ENCODE results near the gene POU2F3.
A peak's percentile ranks its signal among the peaks of the same experiment; 100 is the strongest.

Gene POU2F3

GRCh38 chr11:120223793-120224192 lies 16.1 kb upstream of the POU2F3 start:
- no peak for DNase-seq
- in situ Hi-C loops (cut with MboI; ENCODE audit: low pct_unique_long_range_greater_than_20kb, low sequenced_read_pairs) = loop anchor here (10.0 kb wide), 1 partner anchor 49 kb away; no protein-coding TSS in a partner anchor

GRCh38 chr11:120224361-120224760 lies 15.6 kb upstream of the POU2F3 start:
- in situ Hi-C loops (cut with MboI; ENCODE audit: low pct_unique_long_range_greater_than_20kb, low sequenced_read_pairs) = loop anchor here (10.0 kb wide), 1 partner anchor 50 kb away; no protein-coding TSS in a partner anchor
- no peak for DNase-seq

GRCh38 chr11:120224972-120225909 lies 14.7 kb upstream of the POU2F3 start:
- peak; percentile 95 for DNase-seq
- in situ Hi-C loops (cut with MboI; ENCODE audit: low pct_unique_long_range_greater_than_20kb, low sequenced_read_pairs) = loop anchor here (10.0 kb wide), 1 partner anchor 50 kb away; no protein-coding TSS in a partner anchor

DNA sequence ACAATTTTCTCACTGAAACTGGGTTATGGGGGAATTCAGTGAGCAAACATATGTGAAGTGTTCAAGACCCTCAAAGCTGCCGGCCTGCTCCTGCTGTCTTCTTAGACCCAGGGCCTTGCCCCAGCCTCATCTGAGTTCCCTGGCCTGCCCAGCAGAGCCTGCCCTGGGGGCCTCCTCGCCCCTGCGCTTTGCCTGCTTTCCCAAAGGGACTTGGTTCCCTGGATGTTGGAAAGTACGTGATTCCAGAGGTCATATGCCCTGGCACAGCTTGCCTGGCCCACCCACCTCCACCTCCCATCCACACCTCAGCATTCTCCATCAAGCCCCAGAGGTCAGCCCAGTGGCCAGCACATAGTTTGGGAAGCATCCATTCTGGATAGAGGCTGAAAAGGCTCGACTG lies 13.7 kb upstream of the POU2F3 start:
- in situ Hi-C loops (cut with MboI; ENCODE audit: low pct_unique_long_range_greater_than_20kb, low sequenced_read_pairs) = loop anchor here (10.0 kb wide), 1 partner anchor 51 kb away; no protein-coding TSS in a partner anchor
- DNase-seq = no peak

GRCh38 chr11:120226714-120227113 lies 13.2 kb upstream of the POU2F3 start:
- in situ Hi-C loops (cut with MboI; ENCODE audit: low pct_unique_long_range_greater_than_20kb, low sequenced_read_pairs) = loop anchor here (10.0 kb wide), 1 partner anchor 52 kb away; no protein-coding TSS in a partner anchor
- no peak for DNase-seq

- DNase-seq = no peak
- in situ Hi-C loops (cut with MboI; ENCODE audit: low pct_unique_long_range_greater_than_20kb, low sequenced_read_pairs) = loop anchor here (10.0 kb wide), 1 partner anchor 53 kb away; no protein-coding TSS in a partner anchor
Observed at GRCh38 chr11:120227228-120227852, 12.6 kb upstream of the POU2F3 start.

- in situ Hi-C loops (cut with MboI; ENCODE audit: low pct_unique_long_range_greater_than_20kb, low sequenced_read_pairs) = loop anchor here (10.0 kb wide), 1 partner anchor 54 kb away; no protein-coding TSS in a partner anchor
- no peak for DNase-seq
Observed at GRCh38 chr11:120228794-120229384, 11.1 kb upstream of the POU2F3 start.

- DNase-seq = peak; percentile 67
- in situ Hi-C loops (cut with MboI; ENCODE audit: low pct_unique_long_range_greater_than_20kb, low sequenced_read_pairs) = loop anchor here (10.0 kb wide), 1 partner anchor 55 kb away; no protein-coding TSS in a partner anchor
Observed at GRCh38 chr11:120229451-120230424, 10.2 kb upstream of the POU2F3 start.

GRCh38 chr11:120230433-120231071 lies 9.4 kb upstream of the POU2F3 start:
- in situ Hi-C loops (cut with MboI; ENCODE audit: low pct_unique_long_range_greater_than_20kb, low sequenced_read_pairs) = no loop called here

GRCh38 chr11:120231963-120232362 lies 8.0 kb upstream of the POU2F3 start:
- in situ Hi-C loops (cut with MboI; ENCODE audit: low pct_unique_long_range_greater_than_20kb, low sequenced_read_pairs) = no loop called here
- DNase-seq = no peak

More at GRCh38 chr11:120230433-120231071, 9.4 kb upstream of the POU2F3 start:
- DNase-seq = no peak

- in situ Hi-C loops (cut with MboI; ENCODE audit: low pct_unique_long_range_greater_than_20kb, low sequenced_read_pairs) = no loop called here
- DNase-seq = no peak
Observed at GRCh38 chr11:120233207-120233803, 6.6 kb upstream of the POU2F3 start.

DNA sequence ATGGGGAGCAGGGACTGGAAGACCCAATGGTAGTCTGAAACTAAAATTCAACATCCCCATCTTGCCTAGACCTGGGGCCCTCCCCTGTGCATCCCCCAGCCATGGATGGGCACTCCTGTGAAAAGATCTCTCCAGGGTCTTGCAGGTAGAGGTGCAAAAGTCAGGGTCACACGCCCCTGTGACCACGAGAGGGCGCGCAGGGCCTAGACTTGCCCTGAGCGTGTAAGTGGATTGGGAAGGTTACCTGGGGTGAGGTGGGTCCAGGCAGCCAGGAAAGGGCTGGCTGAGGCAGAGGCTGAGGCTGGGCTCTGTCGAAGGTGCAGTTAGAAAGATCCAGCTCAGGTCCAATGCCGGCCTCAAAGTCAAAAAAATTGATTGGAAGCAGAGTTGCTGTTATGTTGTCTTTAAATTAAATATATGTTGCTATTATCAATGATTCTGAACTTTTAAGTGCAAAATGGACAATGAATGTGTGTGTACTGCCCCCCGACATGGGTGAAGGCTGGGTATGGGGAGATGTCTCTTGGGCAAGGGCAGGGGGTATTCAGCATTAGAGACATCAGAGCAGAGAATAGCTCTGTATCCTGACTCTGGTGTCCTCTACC lies 4.8 kb upstream of the POU2F3 start:
- in situ Hi-C loops (cut with MboI; ENCODE audit: low pct_unique_long_range_greater_than_20kb, low sequenced_read_pairs) = no loop called here
- DNase-seq = peak; percentile 70

DNA sequence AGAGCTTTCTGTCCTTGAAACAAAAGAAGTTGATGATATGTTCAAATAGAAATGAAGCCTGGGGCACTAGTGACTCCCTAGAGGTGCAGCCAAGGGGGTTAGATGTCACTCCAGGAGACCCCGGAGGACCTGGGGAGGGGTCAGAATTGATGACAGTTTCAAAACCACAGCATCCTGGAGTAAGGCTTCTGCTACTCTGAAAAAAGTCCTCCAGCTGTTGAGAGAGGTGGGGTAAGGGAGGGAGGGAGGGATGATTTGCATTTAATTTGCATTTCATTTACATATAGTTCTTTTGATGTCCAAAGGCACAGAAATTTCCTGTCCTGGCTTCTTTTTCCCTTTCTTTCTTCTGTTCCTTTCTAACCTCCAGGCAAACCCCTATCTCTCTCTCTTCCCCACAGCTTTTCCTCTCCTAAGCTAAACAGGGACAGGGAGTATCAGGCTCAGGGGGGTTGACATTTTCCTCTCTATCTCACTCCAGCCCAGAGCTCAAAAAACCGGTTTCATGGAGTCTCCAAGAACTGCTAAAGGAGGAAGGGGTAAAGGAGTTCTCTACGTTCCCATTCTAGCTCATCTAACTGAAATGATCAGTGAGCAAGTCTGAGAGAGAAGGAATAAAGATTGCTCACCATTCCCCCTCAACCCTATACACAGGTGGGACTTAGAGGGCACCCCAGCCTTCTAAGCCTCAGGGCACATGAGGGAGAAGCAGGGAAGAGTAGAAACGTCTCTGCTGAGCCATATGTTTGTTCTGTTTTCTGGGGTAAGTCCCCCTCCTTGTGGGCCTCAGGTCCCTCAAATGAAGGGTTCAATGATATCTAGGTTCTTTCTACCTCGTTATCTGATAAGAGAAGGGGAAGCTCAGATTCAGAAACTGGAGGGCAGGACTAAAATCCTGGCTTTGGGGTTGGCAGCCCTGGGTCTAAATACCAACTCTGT lies 3.5 kb upstream of the POU2F3 start:
- in situ Hi-C loops (cut with MboI; ENCODE audit: low pct_unique_long_range_greater_than_20kb, low sequenced_read_pairs) = no loop called here
- no peak for DNase-seq

DNA sequence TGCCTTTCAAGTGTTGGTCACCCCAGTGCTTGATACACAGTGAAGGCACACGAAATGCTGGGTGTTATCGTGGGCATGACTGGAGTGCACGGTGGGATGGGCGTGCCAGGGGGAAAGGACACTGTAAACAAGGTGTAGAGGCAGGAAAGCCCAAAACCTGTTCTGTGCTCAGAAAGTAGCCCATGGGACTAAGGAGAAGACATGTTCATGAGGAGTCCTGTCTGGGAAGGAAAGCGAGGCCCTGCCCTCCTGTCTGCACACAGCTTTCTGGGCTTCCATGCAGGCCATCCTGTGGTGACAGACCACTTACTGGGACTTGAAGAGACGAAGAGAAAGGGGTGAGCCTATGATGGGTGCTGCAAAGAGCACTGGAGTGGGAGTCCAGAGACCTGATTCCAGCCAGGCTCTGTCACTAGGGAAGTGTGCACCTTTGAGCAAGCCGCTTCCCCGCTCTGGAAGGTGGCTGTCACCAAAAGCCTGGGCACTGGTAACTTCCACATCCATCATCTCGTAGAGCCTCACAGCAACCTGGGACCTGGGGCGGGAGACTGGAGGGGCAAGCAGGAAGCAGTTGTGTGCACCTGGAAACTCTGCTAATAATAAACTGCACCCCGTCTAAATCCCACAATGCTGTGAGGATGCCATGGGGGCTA lies 846 bp upstream of the POU2F3 start:
- no peak for DNase-seq
- in situ Hi-C loops (cut with MboI; ENCODE audit: low pct_unique_long_range_greater_than_20kb, low sequenced_read_pairs) = no loop called here

GRCh38 chr11:120240866-120241265 lies 926 bp downstream of the POU2F3 start:
- DNase-seq = no peak
- in situ Hi-C loops (cut with MboI; ENCODE audit: low pct_unique_long_range_greater_than_20kb, low sequenced_read_pairs) = no loop called here

GRCh38 chr11:120241277-120241676 lies 1.3 kb downstream of the POU2F3 start:
- no peak for DNase-seq
- in situ Hi-C loops (cut with MboI; ENCODE audit: low pct_unique_long_range_greater_than_20kb, low sequenced_read_pairs) = no loop called here
